Embryonic facial prominence (tissue), 1 donor: ENCODE measurements around the gene INO80.

Experiments
- DNase-seq: peaks from one replicate; pipeline ENCODE4 v3.0.0-alpha.2; 2016; ENCODE audit errors: extremely low spot score

Gene INO80

DNA sequence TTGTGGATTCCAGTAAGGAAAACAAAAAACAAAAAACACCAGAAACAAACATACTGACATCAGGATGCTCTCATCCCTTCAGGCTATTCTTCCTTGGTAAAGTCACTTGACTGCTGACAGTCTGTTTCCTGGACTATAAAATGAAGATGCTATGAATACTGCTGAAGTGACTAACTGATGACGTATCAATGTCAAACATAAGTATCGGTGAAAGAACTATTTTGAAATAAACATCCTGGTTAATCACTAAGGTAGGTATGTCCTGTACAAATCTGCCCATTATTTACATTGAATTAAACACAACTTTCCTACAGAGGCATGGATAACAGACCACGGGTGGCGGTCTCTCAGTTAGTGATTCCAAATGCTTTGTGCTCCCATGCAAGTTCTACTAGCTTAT is 116.9 kb downstream of the INO80 start:
- DNase-seq, result no peak

DNA sequence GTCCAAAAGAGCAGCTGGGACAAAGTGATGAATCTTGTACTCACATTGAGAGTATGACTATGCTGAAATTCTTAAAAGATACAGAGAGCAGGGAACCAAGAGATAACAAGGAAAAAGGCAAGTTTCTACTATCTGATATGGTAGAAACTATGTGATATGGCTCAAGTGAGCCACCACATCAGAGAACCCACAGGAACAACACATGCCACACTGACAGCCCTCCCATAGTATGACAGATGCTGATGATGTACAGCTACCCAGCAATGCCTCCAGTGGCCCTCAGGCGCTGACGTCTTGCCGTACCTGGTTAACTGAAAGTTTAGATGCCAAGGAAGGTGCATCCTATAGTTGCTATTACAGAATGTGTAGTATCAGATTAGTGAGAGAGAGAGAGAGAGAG is 120.4 kb downstream of the INO80 start:
- no peak for DNase-seq

DNA sequence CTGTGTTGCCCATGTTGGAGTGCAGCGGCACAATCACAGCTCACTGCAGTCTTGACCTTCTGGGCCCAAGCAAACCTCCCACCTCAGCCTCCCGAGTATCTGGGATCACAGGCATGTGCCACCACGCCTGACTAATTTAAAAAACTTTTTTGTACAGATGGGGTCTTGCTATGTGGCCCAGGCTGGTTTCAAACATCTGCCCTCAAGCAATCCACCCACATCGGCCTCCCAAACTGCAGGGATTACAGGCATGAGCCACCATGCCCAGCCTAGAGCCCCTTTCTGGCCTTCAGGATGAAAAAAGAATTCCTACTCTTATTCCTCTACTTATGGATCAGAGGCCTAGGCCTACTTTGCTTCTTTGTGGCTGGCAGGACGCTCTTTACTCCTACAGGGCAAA is 123.3 kb downstream of the INO80 start:
- DNase-seq, result no peak

DNA sequence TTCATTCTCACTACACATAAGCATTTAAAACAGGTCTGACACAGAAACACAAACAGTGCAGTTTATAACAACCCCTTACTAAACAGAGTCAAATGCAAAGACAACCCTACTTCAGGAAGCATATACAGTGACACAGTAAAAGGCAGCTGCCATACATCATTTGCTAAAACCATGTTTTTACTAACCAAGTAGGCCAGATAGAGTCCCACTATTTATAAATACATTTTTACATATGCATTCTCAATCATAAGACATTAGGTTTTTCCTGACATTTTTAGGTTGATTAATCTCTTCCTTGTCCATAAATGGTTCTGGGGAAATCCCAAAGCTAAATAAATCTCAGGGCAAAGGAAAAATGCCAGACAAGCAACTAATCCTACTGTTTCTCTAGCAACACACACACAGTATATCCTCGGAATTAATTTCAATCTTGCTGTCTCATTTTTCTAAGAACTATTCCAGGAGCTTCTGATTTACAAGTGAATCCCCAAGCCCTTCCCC is 123.8 kb downstream of the INO80 start:
- no peak for DNase-seq

DNA sequence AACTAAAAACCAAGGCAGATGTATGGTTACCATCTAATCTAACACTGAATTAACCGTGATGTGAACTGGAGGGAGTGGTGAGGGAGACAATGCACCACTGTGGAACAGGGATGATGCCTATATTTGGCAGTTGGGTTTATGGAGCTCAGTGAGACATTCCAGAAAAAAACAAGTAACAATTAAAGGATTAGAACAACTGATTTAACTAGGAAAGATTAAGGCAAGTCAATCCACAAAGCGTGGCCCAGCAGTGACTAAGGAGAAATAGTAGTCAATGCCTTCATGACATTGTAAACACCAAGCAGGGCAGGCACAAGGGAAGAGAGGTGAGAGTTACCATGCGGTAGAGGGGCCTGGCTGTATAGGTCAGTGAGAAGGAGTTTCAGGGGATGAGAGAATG is 124.7 kb downstream of the INO80 start:
- no peak for DNase-seq

DNA sequence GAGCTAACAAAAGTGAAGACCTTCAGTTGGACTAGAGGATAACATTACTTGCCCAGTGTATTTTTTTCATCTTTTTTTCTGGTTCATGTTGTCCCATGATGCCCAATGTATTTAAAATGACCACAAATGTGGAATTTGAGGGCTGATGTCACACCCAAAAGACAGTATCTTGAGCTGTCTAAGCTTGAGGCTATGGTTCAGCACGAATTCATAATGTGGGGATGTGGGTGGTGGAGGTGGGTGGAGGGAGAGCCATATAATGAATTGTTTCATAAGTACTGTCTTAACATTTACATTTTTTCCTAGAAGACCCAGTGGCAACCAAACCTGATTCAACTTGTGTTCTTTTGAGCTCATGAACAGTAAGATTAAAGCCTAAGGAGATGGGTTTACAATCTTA is 125.3 kb downstream of the INO80 start:
- no peak for DNase-seq

DNA sequence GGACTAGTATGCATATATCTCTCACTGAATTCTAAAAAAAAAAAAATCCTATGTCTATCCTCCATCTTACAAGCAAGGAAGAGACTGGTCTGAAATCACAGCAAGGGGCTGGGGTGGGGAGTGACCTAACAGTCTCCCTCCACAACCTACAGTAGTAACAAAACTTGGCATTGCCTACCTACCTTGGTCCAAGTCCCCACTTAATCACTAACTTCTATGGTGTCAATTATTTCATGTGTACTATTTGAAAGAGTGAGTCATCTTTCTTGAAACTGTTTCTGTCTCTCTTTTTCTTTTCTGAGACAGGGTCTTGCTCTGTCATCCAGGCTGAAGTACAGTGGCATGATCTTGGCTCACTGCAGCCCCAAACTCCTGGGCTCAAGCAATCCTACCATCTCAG is 126.0 kb downstream of the INO80 start:
- DNase-seq, result no peak

DNA sequence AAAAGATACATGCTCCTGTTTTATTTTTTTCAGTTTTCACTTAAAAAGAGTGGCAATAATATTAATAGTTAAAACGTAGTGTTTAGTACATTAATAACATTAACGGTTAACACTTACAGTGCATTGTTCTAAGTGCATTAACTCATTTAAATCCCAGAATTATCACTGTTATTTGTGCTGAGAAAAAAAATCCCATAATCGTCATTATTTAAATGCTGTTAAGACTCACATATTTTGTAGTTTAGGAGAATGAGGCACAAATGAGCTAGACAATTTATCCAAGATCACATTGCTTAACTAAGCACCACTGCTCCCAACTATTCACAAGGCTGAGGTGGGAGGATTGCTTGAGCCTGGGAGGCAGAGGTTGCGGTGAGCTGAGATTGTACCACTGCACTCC is 127.9 kb downstream of the INO80 start:
- DNase-seq, result no peak

DNA sequence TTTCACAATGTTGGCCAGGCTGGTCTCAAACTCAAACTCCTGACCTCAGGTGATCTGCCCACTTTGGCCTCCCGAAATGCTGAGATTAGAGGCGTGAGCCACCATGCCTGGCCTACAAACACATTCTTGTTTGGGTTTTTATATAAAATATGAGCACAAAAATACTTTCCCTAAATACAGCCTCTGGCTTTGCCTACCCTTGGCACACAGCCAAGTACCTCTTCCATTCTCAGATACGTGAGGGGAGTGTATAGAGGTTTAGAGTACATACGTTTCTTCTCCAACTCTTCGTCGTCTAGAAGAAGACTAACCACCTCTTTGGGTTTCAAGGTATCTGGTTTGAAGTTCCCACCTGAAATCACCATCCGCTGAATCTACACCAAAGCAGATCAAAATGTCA is 129.3 kb downstream of the INO80 start:
- no peak for DNase-seq

DNA sequence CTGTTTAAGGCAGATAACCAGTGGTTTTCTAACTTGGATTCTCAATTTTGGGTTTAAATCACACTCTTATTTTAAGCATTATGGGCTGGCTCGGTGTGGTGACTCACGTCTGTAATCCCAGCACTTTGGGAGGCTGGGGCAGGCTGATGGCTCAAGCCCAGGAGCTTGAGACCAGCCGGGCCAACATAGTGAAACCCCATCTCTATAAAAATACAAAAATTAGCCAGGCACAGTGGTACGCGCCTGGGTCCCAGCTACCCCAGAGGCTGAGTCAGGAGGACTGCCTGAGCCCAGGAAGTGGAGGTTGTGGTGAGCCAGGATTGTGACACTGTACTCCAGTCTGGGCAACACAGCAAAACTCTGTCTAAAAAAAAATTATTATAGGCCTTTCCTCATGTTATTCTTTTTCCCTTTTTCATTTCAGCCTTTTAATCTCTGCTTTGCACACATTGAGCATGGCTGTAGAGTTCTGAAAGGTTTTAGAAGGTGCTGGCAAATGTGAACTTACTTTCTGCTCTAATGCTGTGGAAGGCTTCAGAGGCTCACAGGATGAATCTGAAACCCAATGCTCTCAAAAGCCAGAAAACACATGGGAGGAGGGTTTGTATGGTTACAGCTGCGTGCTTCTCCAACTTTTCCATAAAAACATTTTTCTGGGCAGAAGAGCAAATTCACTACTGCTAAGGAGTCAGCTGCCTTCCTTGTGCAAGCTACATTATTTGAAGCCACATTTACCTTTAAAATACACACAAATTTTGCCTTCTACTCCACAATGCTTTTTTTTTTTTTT is 130.3 kb downstream of the INO80 start:
- no peak for DNase-seq

DNA sequence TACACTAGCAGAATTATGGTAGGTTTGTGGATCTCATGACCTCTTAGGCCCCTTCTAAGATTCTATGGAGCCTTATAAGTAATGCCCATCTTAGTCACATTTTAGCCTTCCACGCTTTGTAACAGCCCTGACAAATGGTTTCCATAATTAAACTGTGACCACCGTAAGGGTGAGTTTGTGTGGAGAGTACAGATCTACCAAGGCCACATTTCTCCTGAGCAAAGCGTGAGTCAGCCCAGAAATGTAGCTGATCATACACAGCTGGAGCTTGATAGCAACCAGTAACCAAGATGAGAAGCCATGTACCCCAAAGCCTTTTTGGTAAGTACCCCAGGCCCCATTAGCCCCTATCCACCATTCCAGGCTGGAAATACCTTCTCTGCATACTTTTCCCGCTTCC is 131.1 kb downstream of the INO80 start:
- DNase-seq, result no peak

DNA sequence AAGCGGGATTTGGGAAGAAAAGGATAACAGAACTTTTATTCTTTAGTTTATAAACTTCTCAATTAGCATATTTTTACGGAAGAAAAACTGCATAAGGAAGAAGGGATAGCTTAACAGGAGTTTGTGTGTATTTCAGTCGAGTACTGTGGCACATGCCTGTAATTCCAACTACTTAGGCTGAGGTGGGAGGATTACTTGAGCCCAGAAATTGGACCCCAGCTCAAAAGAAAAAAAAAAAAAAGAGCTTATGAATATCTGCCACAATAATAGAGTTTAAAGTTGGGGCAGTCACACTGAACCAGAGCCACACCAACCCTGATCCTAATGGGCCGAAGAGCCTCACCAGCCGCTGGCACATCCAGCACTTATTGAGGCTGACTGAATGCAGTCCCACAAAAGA is 131.7 kb downstream of the INO80 start:
- no peak for DNase-seq

DNA sequence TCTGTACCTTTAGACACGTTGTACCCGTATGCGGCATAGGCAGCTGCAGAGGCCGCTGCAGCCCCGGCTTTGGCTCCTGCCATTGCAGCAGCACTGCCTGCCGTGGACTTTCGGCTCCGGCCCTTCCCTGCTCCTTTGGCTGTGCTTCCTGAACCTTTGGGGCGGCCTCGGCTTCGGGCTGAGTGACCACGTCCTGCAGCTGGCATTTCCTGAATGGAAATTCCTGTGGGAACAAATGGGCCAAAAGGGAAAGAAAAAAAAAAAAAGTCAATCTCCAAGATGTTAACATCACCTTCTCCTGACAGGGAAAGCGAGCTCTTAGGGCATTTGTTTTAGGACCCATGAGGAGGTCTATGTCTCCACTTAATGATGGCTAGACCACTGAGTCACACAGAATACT is 133.2 kb downstream of the INO80 start:
- DNase-seq, result no peak

DNA sequence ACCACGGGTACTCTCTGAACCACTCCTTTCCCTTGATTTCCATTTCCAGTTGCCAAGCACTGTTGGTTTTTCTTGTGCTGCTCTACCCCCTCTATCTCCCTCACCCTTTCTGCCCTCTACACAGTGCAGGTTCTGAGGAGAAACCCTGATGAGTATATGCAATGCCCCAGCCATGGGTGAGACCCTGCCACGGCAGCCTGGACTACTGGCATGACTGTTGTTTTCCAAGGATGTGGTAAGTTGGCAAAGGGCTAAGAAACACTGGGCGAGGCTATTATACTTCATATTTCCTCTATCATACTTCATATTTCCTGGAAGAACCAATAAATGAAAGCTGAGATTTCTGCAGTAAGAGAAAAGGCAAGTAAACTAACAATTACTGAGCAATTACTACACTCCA is 134.9 kb downstream of the INO80 start:
- DNase-seq, result no peak

DNA sequence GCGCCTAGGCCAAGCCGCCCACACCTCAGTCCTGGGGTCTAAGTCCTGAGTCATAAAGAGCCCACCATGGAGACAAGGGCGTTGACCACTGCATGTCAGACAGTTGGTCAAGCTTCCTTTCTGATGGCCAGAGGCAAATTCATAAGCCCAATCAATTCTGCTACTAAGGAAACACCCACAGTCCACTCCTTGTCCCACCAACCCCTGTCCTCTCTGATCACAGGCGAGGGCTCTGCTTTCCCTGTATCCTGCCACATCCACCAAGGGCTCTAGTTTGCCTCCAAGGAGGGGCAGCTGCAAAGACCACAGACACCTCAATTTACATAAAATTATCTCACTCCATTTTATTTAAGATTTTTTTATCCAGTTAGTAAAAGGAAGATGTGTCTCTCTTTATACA is 137.5 kb downstream of the INO80 start:
- no peak for DNase-seq

DNA sequence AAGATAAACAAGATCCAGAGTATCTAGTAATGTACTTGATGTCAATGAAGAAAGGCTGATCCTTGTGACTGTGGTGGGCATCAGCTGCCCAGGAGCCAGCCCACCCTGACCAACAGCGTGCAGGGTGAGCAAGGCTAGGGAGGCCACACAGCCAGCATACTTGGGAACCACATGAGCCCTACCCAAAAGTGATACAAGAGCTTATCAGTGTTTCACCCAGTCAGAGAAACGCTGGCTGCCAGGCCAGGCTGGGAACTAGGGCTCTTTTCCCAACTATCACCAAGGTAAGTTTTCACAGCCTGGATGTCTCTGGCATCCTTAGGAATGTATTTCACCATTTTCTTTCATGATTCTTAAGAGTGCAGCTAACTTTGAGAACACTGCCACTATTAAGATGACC is 137.9 kb downstream of the INO80 start:
- no peak for DNase-seq

DNA sequence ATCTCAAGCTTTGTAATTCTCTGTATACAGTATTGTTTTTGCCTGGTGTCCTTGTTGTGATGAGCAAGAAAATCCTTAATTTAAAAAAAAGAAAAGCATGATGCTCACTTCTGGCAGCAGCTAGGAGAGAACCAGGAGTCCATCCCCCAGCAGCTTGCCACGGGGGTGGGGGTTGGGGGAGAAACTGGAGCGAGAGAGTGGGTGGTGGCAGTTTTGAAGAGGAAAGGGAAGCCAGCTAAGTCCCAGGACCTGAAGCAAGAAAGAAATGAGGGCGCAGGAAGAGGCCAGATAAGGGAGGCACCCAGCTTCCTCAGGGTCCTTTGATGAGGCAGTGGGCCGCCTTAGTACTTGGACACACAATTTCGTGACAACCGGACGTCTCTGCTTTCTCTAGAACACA is 139.3 kb downstream of the INO80 start:
- DNase-seq, result no peak

DNA sequence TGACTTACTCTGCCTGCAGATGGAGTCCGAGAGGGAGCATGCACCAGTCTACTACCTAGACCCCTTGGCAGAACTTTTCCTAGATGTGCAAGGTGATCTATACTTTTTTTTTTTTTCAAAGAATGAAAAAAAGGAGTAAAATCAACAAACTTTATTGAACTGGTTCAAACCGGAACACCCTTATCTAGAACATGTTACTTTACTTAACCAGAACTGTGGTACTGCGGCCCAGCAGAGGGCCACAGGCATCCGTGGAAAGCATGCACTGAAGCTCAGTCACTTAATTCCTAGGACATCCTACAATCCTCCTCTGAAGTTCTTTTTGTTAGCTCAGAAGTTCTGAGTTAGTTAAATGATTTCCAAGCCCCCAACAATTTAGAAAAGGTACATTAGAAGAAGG is 141.2 kb downstream of the INO80 start:
- no peak for DNase-seq

DNA sequence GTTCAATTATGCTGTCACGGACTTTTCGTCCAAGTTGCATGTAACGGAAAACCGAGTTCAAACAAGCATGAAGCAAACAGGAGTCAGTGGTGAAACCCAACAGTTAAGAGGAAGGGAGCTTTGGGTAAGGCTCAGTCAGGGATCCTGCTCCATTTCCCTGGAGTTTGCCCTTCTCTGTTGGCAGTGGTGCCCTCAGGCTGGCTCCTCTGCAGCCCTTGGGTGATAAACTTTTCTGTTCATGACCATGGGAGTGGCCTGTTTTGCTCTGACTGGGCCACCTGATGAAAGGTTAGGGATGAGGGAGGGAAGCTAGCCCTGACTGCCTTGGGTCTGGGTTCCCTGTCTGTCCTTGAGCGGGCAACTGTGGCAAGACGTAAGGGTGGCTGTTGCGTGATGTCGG is 146.7 kb downstream of the INO80 start:
- DNase-seq, result no peak

DNA sequence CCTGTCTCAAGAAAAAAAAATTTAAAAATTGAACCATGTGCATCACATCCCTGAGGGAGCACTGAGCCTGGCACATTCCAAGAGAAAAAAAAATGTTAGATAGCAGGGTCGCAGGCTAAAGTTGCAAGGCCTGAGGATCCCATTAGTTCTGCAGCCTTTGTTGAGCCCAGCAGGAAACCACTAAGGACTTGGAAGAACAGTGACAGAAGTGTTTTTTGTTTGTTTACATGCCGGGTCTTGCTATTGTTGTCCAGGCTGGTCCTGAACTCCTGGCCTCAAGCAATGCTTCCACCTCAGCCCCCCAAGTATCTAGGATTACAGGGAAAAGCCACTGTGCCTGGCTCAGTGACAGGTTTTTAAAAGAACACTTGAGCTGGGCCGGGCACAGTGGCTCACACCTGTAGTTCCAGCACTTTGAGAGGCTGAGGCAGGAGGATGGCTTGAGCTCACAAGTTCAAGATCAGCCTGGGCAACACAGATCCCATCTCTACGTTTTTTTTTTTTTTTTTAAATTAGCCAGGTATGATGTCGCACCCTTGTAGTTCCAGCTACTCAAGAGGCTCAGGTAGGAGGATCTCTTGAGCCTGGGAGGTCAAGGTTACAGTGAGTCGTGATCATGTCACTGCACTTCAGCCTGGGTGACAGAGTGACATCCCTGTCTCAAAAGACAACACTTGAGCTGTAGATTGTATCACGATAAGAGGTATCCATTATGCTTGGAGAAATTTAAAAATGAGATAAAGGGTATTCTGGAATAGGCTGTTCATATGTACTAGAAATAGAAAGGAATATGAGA is 147.6 kb downstream of the INO80 start:
- DNase-seq, result no peak

DNA sequence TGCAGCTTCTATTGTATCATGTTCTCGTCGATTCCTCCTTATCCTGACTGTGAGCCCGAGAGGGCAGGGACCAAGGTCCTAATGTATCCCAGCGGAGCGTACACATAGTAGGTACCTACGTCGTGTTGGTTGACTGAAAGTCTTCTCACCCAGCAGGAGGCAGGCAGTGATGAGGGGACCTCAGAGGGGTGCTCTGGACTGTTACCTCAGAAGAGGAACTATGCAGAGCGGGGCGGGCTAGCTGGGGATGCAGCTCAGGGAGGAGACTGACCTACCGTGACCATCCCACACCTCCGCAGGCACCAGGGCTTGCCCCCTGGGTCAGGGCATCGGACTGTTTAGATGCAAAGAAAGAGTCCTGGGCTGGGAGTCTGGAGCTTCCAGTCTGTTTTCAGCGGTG is 151.4 kb downstream of the INO80 start:
- no peak for DNase-seq

DNA sequence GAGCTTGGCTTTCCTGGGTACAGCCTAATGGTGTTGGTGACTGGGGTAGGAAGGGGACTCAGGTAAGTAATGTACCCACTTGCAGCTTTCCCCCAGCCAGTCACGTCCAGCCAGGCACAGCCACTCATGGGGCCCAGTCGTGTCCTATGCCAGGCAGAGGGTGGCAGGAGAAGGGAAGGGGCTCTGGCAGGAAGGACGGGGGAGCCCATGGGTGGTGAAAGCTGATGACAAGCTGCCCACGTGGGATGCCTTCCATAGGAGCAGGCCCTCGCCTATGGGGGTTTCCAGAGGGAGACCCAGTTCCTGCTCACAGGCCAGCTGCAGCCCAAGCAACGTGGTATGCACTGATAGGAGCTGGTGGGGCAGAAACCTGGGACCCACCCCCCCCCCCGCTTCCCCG is 152.1 kb downstream of the INO80 start:
- DNase-seq, result no peak

DNA sequence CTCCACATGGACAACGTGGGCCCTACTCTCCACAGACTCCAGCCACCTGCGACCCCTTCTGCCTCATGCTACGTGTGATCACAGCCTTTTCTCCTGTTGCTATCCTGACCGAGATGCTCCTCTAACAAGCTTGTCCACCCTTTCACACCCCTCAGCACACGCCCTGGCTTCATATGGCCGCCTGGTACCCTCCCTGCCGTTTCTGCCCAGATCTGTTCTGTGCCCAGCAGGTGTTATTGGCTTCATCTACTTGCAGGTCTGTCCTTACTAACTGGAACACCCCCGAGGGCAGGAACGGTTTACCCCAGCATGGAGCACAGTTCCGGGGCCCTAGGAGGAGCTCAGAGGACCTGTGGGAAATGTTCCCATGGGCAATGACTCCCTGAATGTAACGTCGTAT is 152.9 kb downstream of the INO80 start:
- DNase-seq, result no peak
